Kidney (tissue), 22 donors: ENCODE data around the gene MTAP. TPM values are rescaled to one million over a fixed set of nuclear protein-coding genes. Genes with fewer than 3 reads are reported as not detected.
A peak's percentile ranks its signal among the peaks of the same experiment; 100 is the strongest.

Source experiments
- DNase-seq, 5 donors: peaks; one replicate each; pipeline ENCODE4 v3.0.0-alpha.2; 2013 to 2020
- FAIRE-seq: peaks from 2 replicates; lab custom pipeline; 2012; peaks lifted over from hg19 to GRCh38; lab: Jason Lieb, UNC
- H3K27ac ChIP-seq, 2 donors: one replicate each; pipeline ENCODE4 v1.7.0; 2013; ENCODE audit warnings: low read depth in 2 of 2, low read length in 2 of 2, inconsistent platforms in 1 of 2
- H3K27me3 ChIP-seq: one replicate; pipeline ENCODE4 v1.7.1; 2013; ENCODE audit warnings: low read length, inconsistent platforms; ENCODE audit not compliant: control insufficient read depth, insufficient read depth
- H3K36me3 ChIP-seq, 3 donors: one replicate each; pipeline versions ENCODE4 v1.7.0 to v1.7.1; 2013; ENCODE audit warnings: low read length in 3 of 3, control low read depth in 1 of 3, inconsistent platforms in 1 of 3; ENCODE audit not compliant: insufficient read depth in 3 of 3, control insufficient read depth in 2 of 3
- H3K4me1 ChIP-seq, 3 donors: one replicate each; pipeline versions ENCODE4 v1.7.0 to v1.7.1; 2013; ENCODE audit warnings: low read length in 3 of 3, inconsistent platforms in 1 of 3, low read depth in 1 of 3; ENCODE audit not compliant: control insufficient read depth in 2 of 3, insufficient read depth in 2 of 3
- H3K4me3 ChIP-seq, 3 donors: one replicate each; pipeline versions ENCODE4 v1.7.0 to v1.8.1; 2013; ENCODE audit warnings: low read length in 3 of 3, control low read depth in 1 of 3, inconsistent platforms in 1 of 3
- H3K9ac ChIP-seq, 3 donors: one replicate each; pipeline versions ENCODE4 v1.7.0 to v1.7.1; 2013; ENCODE audit warnings: low read length in 3 of 3, control low read depth in 1 of 3, inconsistent platforms in 1 of 3
- H3K9me3 ChIP-seq, 3 donors: one replicate each; pipeline versions ENCODE4 v1.7.0 to v1.7.1; 2013; ENCODE audit warnings: low read length in 3 of 3, control low read depth in 1 of 3, inconsistent platforms in 1 of 3; ENCODE audit not compliant: control insufficient read depth in 2 of 3, insufficient read depth in 1 of 3
- intact Hi-C: fragments of 100-400 bp; cut with DNase I; formaldehyde crosslinking; loops from one replicate; pipeline ENCODE4 v1.11.1; 2022
- long read RNA-seq, 10 donors: library from polyadenylated mRNA in 1 of 10; unstranded in 1 of 10; transcript quantifications; one replicate each; pipeline ENCODE4 v2.0.0 and lab custom pipeline, GENCODE V29; 2021 to 2026
- polyA plus RNA-seq: library from polyadenylated mRNA; stranded (reverse); fragments of 350-450 nt; fragmentation: Illumina TruSeq; extraction: RNeasy Lipid Tissue Mini Kit (QIAGEN cat#74804); gene quantifications from one replicate; pipeline ENCODE4 v1.2.3, GENCODE V29; 2014; ENCODE audit warnings: low read depth, low replicate concordance; ENCODE audit not compliant: insufficient read depth
- total RNA-seq: library from RNA; stranded (reverse); fragmentation: NEBNext Ultra II Directional; extraction: Animal tissue kit (Norgen Biotek cat#: 25700); gene quantifications from one replicate; pipeline ENCODE4 v1.2.1, GENCODE V29; 2021
- TF ChIP-seq, protein P1 (sequence below): IDR thresholded peaks from 3 replicates; pipeline ENCODE4 v1.5.1; 2012; ENCODE audit warnings: mild to moderate bottlenecking, moderate library complexity, borderline replicate concordance; ENCODE audit not compliant: insufficient read depth; ENCODE audit errors: extremely low read depth
- donor health status: control.
- donor health status: control.
- donor health status: control.
- donor health status: control.
- donor health status: control.
- donor health status: DM: yes; HTN: yes; CAD: no.
- donor health status: Normal renal cell carcinoma (clear cell type).

MTAP gene
- 42.4 TPM for total RNA-seq
- polyA plus RNA-seq, result 11.2 TPM
- long read RNA-seq, donor 1, full-length matches to known transcripts, result 6 of 6 reads
- long read RNA-seq, donor 1, partial matches to known transcripts, result 0 of 6 reads
- long read RNA-seq, donor 1, other reads (novel, unspliced or antisense), result 0 of 6 reads
- long read RNA-seq, donor 2, full-length matches to known transcripts, result 6 of 22 reads
- long read RNA-seq, donor 2, partial matches to known transcripts, result 16 of 22 reads
- long read RNA-seq, donor 2, other reads (novel, unspliced or antisense), result 0 of 22 reads
- long read RNA-seq, donor 3, full-length matches to known transcripts, result 9 of 9 reads
- long read RNA-seq, donor 3, partial matches to known transcripts, result 0 of 9 reads
- long read RNA-seq, donor 3, other reads (novel, unspliced or antisense), result 0 of 9 reads
- long read RNA-seq, donor 4, full-length matches to known transcripts, result 7 of 7 reads
- long read RNA-seq, donor 4, partial matches to known transcripts, result 0 of 7 reads
- long read RNA-seq, donor 4, other reads (novel, unspliced or antisense), result 0 of 7 reads
- long read RNA-seq, donor 5, result 0 reads
- long read RNA-seq, donor 6, full-length matches to known transcripts, result 5 of 5 reads
- long read RNA-seq, donor 6, partial matches to known transcripts, result 0 of 5 reads
- long read RNA-seq, donor 6, other reads (novel, unspliced or antisense), result 0 of 5 reads
- long read RNA-seq, donor 7, full-length matches to known transcripts, result 7 of 10 reads
- long read RNA-seq, donor 7, partial matches to known transcripts, result 2 of 10 reads
- long read RNA-seq, donor 7, other reads (novel, unspliced or antisense), result 1 of 10 reads
- long read RNA-seq, donor 8, full-length matches to known transcripts, result 8 of 8 reads
- long read RNA-seq, donor 8, partial matches to known transcripts, result 0 of 8 reads
- long read RNA-seq, donor 8, other reads (novel, unspliced or antisense), result 0 of 8 reads
- long read RNA-seq, donor 9, full-length matches to known transcripts, result 3 of 3 reads
- long read RNA-seq, donor 9, partial matches to known transcripts, result 0 of 3 reads
- long read RNA-seq, donor 9, other reads (novel, unspliced or antisense), result 0 of 3 reads
- long read RNA-seq, donor 10, full-length matches to known transcripts, result 3 of 3 reads
- long read RNA-seq, donor 10, partial matches to known transcripts, result 0 of 3 reads
- long read RNA-seq, donor 10, other reads (novel, unspliced or antisense), result 0 of 3 reads

DNA sequence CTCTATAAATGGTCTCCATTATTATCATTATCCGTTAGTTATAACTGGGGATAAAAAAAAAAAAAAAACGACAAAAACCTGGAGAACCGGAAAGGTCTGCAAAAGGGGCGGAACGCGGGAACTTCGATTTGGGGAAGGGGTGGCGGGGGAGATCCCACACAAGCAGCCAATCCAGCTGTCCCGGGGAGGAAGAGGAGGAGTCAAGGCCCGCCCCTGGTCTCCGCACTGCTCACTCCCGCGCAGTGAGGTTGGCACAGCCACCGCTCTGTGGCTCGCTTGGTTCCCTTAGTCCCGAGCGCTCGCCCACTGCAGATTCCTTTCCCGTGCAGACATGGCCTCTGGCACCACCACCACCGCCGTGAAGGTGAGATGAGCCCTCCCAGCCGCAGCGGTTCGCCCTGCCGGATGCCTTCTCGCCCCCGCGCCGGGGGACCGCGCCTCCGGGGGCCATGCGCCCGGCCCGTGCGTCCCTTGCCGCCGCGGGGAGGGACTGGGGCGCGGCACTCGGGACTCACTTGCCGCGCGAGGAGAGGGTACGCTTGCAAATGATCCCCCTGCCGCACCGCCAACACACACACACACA, at the start of gene MTAP:
Gene MTAP, plus strand, starts transcription at position 219 of the 583 bp plus-strand sequence. Its CDS starts 113 bp downstream, at position 332.
- TF ChIP-seq, protein P1, sequence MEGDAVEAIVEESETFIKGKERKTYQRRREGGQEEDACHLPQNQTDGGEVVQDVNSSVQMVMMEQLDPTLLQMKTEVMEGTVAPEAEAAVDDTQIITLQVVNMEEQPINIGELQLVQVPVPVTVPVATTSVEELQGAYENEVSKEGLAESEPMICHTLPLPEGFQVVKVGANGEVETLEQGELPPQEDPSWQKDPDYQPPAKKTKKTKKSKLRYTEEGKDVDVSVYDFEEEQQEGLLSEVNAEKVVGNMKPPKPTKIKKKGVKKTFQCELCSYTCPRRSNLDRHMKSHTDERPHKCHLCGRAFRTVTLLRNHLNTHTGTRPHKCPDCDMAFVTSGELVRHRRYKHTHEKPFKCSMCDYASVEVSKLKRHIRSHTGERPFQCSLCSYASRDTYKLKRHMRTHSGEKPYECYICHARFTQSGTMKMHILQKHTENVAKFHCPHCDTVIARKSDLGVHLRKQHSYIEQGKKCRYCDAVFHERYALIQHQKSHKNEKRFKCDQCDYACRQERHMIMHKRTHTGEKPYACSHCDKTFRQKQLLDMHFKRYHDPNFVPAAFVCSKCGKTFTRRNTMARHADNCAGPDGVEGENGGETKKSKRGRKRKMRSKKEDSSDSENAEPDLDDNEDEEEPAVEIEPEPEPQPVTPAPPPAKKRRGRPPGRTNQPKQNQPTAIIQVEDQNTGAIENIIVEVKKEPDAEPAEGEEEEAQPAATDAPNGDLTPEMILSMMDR, result no peak
- peak within 1 kb of the TSS; percentile 58 to 83 (median 74) for H3K9ac ChIP-seq
- intact Hi-C loops, result no loop called here
- FAIRE-seq (peak; percentile 75), DNase-seq (peak; percentile 96 to 98 (median 97))
- peak within 1 kb of the TSS; percentile 67 to 93 (median 83) for H3K4me3 ChIP-seq
- no peaks in the 10 kb centered on the region for H3K9me3 ChIP-seq
- H3K36me3 ChIP-seq, result no peaks in the 10 kb centered on the region
- H3K4me1 ChIP-seq, result peaks cover 0 to 5% (median 4%) of the 10 kb centered on the region in 3 donors
- H3K27me3 ChIP-seq, result no peaks in the 10 kb centered on the region
- peak within 1 kb of the TSS; percentile 72 to 86 for H3K27ac ChIP-seq

DNA sequence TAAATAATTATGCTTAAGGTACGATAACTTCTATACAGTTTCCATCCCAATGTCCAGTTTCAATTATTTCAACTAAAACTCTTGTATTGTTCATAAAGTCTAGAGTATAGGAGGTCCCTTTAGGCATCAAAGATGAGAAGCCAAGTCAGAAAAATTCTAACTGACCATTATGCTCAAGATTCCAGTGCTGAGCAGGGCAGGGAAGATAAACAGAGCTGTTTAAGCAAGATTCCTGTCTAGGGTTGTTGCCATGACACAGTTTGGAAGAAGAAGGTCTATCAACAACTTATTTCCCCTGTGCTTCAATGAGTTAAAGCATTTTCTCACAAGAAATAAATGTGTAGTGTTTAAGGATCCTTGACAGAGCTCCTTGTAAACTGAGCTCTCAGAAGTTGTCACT, 48.9 kb upstream of the MTAP start:
- intact Hi-C loops, result no loop called here
- no peaks in the 10 kb centered on the region for H3K27me3 ChIP-seq
- H3K27ac ChIP-seq, result no peak overlapping the region
- H3K4me3 ChIP-seq, result no peak overlapping the region
- no peaks in the 10 kb centered on the region for H3K4me1 ChIP-seq
- FAIRE-seq (no peak), DNase-seq (no peak)
- TF ChIP-seq, protein P1, result no peak
- H3K9me3 ChIP-seq, result no peaks in the 10 kb centered on the region
- H3K9ac ChIP-seq, result no peak overlapping the region
- H3K36me3 ChIP-seq, result no peaks in the 10 kb centered on the region

DNA sequence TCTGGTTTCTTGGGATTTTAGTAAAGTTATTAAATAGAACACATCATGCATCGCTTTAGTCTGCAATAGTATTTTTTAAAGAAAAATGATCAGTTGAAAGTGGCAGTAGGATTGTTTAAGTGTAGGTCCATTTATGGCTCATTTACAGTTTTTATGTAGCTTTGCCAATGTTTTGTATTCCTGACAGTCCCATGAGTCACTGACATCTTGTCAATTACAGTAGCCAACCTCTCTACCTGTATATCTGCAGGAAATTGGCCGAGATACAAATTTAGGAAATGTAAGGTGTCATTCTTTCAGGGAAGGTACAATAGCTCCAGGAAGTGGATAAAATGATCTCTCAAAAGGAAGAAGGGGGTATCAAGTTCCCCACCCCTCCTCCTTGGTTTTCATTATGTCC, 47.7 kb upstream of the MTAP start:
- Histone ChIP-seq H3K27me3 (no peaks in the 10 kb centered on the region), H3K4me3 (no peak overlapping the region), H3K9me3 (no peaks in the 10 kb centered on the region), H3K4me1 (no peaks in the 10 kb centered on the region), H3K9ac (no peak overlapping the region), H3K36me3 (no peaks in the 10 kb centered on the region), H3K27ac (no peak overlapping the region)
- intact Hi-C loops, result no loop called here
- no peak for FAIRE-seq
- TF ChIP-seq, protein P1, result no peak
- no peak for DNase-seq
